ENCODE measurements around the gene RBL1. TPM values are rescaled to one million over a fixed set of nuclear protein-coding genes. Genes with fewer than 3 reads are reported as not detected.
A peak's percentile ranks its signal among the peaks of the same experiment; 100 is the strongest.

RBL1 gene
- total and polyA plus RNA-seq, 4 donors = 1.4 to 9.5 (median 5.4) TPM

DNA sequence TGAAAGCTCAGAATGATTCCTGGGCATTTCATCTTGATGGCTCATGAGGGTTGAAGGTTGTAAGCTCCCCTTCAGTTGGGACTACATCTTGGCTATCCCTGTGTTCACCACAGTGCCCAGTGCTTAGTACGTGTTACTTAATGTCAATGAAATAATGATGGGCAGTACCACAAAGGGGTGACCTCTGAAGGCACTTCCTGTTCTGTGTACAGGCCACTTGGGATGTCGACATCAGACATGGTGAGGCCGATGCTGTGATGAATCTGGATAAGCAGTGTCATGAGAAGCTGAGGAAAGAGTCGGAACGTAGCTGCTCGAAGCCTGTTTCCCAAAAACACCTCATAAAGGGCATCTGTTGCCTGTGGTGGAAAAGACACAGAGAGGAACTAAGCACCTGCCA is 27.6 kb upstream of the RBL1 start:
- Histone ChIP-seq H3K4me1 (ENCODE audit: control insufficient read depth in 5 of 5, insufficient read depth in 5 of 5, low read length in 5 of 5) (no peaks in the 10 kb centered on the region), H3K4me3 (no peak overlapping the region), H3K27ac (ENCODE audit: low read depth in 1 of 2, low read length in 1 of 2) (no peak overlapping the region), H3K27me3 (ENCODE audit: control insufficient read depth in 3 of 3, insufficient read depth in 3 of 3, low read length in 2 of 3) (no peaks in the 10 kb centered on the region), H3K9ac (ENCODE audit: insufficient read depth in 1 of 2, low read length in 2 of 2) (no peak overlapping the region), H3K9me3 (ENCODE audit: control insufficient read depth in 4 of 4, insufficient read depth in 3 of 4, low read length in 3 of 4) (no peaks in the 10 kb centered on the region), H3K36me3 (ENCODE audit: control insufficient read depth in 4 of 4, insufficient read depth in 4 of 4, low read length in 4 of 4) (no peaks in the 10 kb centered on the region)
- DNase-seq (peak in 1 of 3 donors; percentile 1), ATAC-seq (ENCODE audit: insufficient read depth, low FRiP score) (peak; percentile 47)
- TF ChIP-seq, protein P1, sequence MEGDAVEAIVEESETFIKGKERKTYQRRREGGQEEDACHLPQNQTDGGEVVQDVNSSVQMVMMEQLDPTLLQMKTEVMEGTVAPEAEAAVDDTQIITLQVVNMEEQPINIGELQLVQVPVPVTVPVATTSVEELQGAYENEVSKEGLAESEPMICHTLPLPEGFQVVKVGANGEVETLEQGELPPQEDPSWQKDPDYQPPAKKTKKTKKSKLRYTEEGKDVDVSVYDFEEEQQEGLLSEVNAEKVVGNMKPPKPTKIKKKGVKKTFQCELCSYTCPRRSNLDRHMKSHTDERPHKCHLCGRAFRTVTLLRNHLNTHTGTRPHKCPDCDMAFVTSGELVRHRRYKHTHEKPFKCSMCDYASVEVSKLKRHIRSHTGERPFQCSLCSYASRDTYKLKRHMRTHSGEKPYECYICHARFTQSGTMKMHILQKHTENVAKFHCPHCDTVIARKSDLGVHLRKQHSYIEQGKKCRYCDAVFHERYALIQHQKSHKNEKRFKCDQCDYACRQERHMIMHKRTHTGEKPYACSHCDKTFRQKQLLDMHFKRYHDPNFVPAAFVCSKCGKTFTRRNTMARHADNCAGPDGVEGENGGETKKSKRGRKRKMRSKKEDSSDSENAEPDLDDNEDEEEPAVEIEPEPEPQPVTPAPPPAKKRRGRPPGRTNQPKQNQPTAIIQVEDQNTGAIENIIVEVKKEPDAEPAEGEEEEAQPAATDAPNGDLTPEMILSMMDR (IDR thresholded peaks at IDR 0.05; ENCODE audit: control extremely low read depth, extremely low read depth) = no peak
- 53 to 71% methylated on average over 6 of the region's 6 CpGs for WGBS, 2 donors

DNA sequence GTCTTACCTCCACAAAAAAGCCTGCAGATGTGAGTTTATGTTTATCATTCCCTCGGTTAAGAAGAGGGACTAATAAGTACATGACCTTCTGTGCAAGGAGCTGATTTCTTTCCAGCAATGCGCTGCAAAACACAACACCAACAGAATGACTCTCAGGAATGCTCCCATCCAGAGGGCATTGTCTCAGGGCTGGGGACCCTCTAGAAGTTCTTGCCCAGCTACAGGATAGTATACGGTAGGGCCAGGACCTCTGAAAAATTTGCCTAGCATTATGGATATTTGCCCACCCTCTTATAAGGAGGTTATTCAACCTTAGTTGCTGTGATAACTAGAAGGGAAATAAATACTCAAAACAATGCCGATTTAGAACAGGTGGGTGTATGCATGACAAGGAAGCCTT is 24.7 kb upstream of the RBL1 start:
- no peak for DNase-seq
- WGBS, 2 donors = 83 to 90% methylated on average over 4 of the region's 4 CpGs
- no peak for ATAC-seq (ENCODE audit: insufficient read depth, low FRiP score)
- H3K4me1 ChIP-seq (ENCODE audit: control insufficient read depth in 5 of 5, insufficient read depth in 5 of 5, low read length in 5 of 5) = no peaks in the 10 kb centered on the region
- no peak overlapping the region for H3K9ac ChIP-seq (ENCODE audit: insufficient read depth in 1 of 2, low read length in 2 of 2)
- H3K36me3 ChIP-seq (ENCODE audit: control insufficient read depth in 4 of 4, insufficient read depth in 4 of 4, low read length in 4 of 4) = no peaks in the 10 kb centered on the region
- no peaks in the 10 kb centered on the region for H3K27me3 ChIP-seq (ENCODE audit: control insufficient read depth in 3 of 3, insufficient read depth in 3 of 3, low read length in 2 of 3)
- H3K27ac ChIP-seq (ENCODE audit: low read depth in 1 of 2, low read length in 1 of 2) = no peak overlapping the region
- TF ChIP-seq, protein P1 (IDR thresholded peaks at IDR 0.05; ENCODE audit: control extremely low read depth, extremely low read depth) = no peak
- H3K4me3 ChIP-seq = no peak overlapping the region
- no peaks in the 10 kb centered on the region for H3K9me3 ChIP-seq (ENCODE audit: control insufficient read depth in 4 of 4, insufficient read depth in 3 of 4, low read length in 3 of 4)

DNA sequence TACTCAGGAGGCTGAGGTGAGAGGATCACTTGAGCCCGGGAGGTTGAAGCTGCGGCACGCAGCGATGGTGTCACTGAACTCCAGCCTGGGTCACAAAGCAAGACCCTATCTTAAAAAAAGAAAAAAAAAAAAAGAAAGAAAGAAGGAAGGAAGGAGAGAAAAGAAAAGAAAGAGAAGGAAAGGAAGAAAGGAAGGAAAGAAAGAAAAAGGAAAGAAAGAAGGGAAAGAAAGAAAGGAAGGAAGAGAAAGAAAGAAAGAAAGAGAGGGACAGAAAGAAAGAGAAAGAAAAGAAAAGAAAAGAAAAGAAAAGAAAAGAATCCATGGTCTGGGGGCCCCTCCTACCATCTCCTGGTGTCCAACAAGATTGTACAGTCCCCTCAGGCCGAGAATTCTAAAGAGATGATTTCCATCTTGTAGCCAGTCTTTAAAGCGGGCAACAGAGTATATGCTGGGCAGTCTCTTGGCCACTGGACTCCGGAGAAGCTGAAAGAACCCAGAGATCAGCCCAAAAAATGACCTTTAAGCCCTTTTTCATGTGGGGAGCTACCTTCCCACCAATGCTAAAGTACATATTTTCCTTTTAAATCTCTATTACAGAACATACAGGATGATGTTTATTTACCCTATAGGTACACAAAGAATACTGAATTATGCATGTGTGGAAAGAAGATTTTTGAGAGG is 23.7 kb upstream of the RBL1 start:
- Histone ChIP-seq H3K4me3 (no peak overlapping the region), H3K4me1 (ENCODE audit: control insufficient read depth in 5 of 5, insufficient read depth in 5 of 5, low read length in 5 of 5) (no peaks in the 10 kb centered on the region), H3K9me3 (ENCODE audit: control insufficient read depth in 4 of 4, insufficient read depth in 3 of 4, low read length in 3 of 4) (no peaks in the 10 kb centered on the region), H3K36me3 (ENCODE audit: control insufficient read depth in 4 of 4, insufficient read depth in 4 of 4, low read length in 4 of 4) (no peaks in the 10 kb centered on the region), H3K9ac (ENCODE audit: insufficient read depth in 1 of 2, low read length in 2 of 2) (no peak overlapping the region), H3K27ac (ENCODE audit: low read depth in 1 of 2, low read length in 1 of 2) (no peak overlapping the region), H3K27me3 (ENCODE audit: control insufficient read depth in 3 of 3, insufficient read depth in 3 of 3, low read length in 2 of 3) (no peaks in the 10 kb centered on the region)
- ATAC-seq (ENCODE audit: insufficient read depth, low FRiP score) (no peak), DNase-seq (no peak)
- WGBS, 2 donors = 95 to 96% methylated on average over 7 of the region's 7 CpGs
- TF ChIP-seq, protein P1 (IDR thresholded peaks at IDR 0.05; ENCODE audit: control extremely low read depth, extremely low read depth) = no peak

DNA sequence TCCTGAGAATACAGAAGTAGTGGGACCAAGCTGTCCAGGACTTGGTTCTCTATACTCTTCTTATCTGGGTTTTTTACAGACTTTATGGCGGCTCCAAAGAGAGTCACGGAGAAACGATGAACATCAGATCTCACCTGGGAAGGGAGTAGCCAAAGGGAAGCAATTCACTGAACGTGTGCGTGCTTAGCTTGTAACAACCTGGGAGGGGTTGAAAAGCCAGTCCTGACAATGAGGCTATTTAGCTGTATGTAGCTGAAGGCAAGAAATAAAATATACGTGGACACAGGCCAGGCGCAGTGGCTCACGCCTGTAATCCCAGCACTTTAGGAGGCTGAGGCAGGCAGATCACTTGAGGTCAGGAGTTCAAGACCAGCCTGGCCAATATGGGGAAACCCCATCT is 18.2 kb upstream of the RBL1 start:
- H3K27ac ChIP-seq (ENCODE audit: low read depth in 1 of 2, low read length in 1 of 2) = no peak overlapping the region
- 95 to 98% methylated on average over 8 of the region's 8 CpGs for WGBS, 2 donors
- H3K9me3 ChIP-seq (ENCODE audit: control insufficient read depth in 4 of 4, insufficient read depth in 3 of 4, low read length in 3 of 4) = no peaks in the 10 kb centered on the region
- TF ChIP-seq, protein P1 (IDR thresholded peaks at IDR 0.05; ENCODE audit: control extremely low read depth, extremely low read depth) = no peak
- H3K36me3 ChIP-seq (ENCODE audit: control insufficient read depth in 4 of 4, insufficient read depth in 4 of 4, low read length in 4 of 4) = no peaks in the 10 kb centered on the region
- DNase-seq (no peak), ATAC-seq (ENCODE audit: insufficient read depth, low FRiP score) (no peak)
- H3K27me3 ChIP-seq (ENCODE audit: control insufficient read depth in 3 of 3, insufficient read depth in 3 of 3, low read length in 2 of 3) = no peaks in the 10 kb centered on the region
- no peaks in the 10 kb centered on the region for H3K4me1 ChIP-seq (ENCODE audit: control insufficient read depth in 5 of 5, insufficient read depth in 5 of 5, low read length in 5 of 5)
- H3K4me3 ChIP-seq = no peak overlapping the region
- H3K9ac ChIP-seq (ENCODE audit: insufficient read depth in 1 of 2, low read length in 2 of 2) = no peak overlapping the region
